T-helper 1 cell (primary cell): Measurements from ENCODE around the gene DYSF.
"Not testable (repeated sequence)": the region's sequence is repeated elsewhere in the genome, so short reads cannot be mapped to it uniquely, and the experiment has no call there.

ENCODE experiments used
- DNase-seq, 5 donors: peaks; one replicate each; pipeline ENCODE4 v3.0.0-alpha.2; 2012 to 2020

The DYSF gene

DNA sequence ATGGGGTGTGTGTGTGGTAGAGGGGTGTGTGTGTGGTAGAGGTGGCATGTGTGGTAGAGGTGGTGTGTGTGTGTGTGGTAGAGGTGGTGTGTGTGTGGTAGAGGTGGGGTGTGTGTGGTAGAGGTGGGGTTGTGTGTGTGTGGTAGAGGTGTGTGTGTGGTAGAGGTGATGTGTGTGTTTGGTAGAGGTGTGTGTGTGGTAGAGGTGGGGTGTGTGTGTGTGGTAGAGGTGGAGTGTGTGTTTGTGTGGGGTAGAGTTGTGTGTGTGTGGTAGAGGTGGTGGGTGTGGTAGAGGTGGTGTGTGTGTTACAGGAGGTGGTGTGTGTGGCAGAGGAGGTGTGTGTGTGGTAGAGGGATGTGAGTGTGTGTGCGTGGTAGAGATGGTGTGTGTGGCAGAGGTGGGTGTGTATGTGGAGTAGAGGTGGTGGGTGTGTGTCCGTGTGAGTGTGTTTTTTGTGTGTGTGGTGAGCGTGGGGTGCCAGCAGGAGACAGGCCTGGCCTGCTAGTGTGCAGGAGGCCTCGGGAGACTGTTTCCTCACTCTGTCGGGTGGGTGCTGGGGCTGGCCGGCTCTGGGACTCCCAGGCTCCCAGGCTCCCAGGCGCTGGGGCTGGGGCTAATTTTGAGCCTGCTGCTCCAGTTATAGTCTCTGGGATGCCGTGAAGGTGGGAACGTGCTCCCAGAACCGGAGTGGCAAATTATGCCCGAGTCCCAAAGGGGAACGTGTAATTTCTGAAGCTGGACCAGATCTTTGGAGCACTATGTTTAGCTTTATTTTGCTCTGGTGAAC is 165.2 kb downstream of the DYSF start:
- DNase-seq: no peak

DNA sequence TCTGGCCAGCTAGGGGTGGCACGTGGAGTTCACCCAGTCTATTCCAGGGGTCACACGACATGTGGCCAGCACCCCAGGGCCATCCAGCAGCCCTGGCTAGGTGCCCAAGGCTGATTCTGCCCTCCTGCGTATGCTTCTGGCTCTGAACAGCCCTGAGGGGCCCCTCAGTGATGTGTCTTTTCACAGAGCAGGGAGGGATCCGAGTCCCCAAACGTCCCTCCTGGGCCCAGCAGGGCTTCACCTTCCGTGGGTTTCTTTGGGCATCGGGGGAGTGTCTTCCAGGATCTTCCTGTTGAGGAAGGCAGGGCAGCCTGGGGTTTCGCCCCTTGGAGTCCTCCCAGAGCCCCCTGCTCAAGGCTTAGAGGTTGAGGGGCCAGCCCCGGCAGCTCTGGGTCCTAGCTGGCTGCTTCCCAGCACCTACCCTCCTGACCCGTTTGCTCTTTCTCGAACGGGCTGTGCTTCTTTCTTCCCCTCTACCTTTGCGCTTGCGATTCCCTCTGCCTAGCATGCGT is 165.9 kb downstream of the DYSF start:
- DNase-seq: no peak

DNA sequence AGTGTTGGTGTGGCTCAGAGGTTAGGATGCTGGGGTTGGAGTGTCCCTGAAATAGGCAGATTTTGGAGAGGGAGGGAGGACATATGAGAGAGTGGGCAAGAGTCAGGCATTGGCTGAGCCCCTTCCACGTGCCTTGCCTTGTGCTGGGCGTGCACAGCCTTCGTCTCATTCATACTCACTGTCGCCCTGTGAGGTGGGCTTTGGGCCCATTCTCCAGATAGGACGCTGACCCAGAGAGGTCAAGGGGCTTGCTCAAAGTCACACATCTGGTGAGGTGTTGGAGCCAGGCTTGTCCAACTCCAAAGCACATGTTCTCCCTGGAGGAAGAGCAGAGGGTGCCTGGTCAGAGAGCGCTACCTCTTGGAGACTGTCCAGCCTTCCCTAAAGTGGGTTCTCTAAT is 166.8 kb downstream of the DYSF start:
- DNase-seq: no peak

DNA sequence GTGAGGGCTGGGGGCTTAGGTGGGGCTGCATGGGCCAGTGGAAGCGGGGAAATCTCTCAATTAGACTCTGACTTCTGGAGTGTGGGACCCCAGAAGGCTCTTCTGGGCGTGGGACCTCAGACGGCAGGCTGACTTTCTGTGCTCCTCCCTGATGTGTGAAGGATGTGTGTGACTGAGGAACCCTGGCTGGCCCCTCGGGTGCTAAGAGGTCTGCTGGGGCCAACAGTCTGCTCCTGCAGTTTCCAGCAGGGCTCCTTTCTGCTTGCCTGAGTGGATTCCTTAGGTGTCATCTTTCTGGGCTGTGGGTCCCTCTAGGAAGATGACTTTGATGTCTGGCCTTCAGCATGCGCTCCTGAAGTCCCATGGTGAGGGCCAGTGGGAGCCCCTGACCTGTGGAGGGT is 167.5 kb downstream of the DYSF start:
- no peak for DNase-seq

DNA sequence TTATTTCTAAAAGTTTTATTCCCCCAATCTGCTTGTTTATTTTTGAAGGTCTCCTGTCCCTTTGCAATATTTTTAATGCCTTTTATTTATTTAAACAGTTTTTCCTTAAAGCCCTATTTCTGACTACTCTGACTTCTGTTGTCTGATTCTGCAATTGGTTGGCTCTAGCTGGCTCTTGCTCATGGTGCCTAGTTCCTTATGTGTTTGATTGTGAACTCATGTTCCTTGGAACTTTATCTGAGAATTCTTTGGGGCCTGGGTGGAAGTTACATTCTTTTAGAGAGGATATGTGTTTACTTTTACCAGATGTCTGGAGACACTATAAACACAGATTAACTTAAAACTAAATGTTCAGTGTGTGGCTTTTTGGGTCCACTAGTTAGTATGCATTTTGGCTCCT is 175.9 kb downstream of the DYSF start:
- no peak for DNase-seq

DNA sequence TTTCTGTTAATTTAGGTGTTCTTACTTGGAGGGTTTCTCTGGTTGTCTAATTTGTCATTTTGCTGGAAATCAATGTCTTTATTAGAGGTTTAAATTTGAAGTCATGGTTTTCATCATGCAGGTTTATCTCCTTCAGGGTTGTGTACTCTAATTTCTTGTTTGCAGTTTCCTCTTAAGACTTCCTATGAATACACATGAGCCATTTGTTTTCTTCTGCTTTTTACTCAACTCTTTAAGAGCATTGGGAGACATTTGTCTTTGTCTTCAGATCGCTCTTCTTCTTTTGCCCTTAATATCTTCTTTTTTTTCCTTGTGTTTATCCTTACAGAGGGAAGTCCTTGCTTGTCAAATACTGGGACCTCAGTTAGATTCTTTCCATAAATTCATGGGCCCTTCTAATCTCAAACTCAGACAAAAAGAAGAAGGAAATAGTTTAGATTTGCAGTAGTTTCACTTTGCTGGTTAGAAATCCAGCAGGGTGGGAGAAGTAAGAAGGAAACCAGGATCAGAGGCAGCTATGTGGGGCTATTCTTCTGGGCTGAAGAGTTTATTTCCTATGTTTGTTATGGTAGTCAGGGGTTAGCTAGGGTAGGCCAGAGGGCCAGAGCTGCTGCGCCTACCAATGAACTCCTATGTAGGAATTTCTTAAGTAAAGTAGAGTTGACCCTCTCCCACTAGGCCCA is 176.6 kb downstream of the DYSF start:
- no peak for DNase-seq

DNA sequence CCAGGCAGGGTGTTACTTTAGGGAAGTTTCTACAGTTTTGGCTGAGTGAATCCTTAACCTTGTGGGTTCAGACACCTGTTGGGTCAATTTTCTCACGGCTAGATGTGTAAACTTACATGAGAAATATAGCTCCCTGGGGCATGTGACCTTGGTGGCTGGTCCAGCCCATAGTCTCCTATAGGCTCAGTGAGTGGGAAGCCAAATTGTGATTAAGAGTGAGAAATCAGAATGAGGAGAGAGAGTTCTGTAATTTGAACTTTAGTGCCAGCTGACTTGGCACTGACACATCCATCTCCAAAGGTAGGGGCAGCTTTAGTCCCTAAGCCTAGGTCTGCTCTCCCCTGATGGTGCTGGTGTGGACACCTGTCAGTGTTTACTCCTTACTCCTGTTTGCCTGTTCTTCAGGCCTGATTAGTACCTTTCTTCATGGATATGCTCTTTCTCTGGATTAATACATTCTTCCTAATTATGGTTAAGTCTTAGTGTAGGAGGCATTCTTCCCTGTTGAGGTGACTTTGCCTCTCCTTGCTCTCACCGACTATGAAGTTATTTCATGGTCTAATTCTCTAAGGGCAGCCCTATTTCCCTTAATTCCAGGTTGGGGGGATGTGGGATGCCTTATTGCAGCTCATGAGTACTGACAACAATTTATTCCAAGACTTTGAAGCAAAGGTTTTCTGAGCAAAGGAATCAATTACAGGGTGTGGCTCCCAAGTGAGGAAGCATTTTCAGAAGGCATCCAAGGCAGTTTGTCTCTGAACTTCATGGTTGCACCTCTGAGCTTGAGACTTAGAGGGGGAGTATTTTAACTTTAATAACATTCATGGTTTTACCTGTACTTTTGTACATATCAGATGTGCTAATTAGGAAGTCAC is 177.3 kb downstream of the DYSF start:
- no peak for DNase-seq

DNA sequence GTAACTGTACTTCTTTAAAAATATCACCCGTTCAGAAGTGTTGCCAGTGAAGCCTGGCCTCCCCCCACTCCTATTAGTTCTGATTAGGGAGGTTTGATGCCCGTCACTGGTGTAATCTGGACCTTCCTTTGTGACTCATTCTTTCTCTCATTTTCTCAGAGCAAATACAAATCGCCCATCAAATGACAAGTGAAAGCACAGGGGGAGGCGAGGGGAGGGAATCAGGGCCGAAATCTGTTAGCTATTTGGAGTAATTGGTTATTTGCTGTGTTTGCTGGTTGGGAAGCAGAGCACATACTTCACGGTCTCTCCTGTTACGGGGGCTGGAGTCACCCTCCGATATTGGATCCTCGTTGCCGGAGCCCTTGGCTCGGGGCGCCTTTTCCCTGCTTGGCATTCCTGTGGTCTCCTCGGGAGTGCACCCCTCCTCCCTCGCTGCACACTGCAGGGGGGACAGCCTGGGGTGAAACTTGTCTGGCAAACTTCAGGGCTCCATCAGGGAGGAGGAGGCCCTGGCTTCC is 178.1 kb downstream of the DYSF start:
- DNase-seq: no peak

DNA sequence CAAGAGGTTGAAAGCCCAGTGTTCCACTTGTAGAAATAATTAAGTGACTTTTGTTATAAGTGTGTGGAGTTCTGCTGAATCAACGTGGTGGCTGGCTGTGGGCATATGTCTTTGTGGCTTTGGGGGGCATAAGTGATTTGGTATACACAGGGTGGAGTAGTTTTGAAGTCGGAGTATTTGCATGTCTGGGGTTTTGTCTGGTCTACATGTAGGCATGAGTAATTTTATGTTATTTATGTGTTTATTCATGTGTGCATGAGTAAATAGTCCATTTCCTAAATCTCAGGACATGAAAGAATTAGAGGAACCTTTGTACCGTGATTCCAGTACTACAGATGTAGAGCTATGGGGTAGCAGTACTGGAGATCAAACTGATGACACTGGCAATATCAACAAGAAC is 179.7 kb downstream of the DYSF start:
- DNase-seq: no peak

DNA sequence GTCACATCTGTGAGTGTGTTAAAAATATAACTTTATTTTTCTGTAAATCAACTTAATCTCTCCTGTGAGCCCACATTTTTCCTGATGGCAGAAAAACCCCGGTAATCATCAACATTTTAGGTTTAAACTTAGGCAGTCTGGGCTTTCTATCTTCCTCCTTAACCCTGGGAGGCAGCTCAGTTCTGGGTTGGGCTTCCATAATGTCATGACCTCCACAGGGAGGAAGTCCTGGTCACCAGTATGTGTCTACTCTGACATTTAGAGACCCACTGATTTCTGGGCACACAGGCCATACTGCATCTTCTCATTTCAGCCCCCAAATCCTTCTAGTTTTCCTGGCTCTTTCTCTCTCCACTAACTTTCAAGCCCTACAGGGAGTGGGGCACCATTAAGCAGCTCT is 181.2 kb downstream of the DYSF start:
- DNase-seq: no peak

DNA sequence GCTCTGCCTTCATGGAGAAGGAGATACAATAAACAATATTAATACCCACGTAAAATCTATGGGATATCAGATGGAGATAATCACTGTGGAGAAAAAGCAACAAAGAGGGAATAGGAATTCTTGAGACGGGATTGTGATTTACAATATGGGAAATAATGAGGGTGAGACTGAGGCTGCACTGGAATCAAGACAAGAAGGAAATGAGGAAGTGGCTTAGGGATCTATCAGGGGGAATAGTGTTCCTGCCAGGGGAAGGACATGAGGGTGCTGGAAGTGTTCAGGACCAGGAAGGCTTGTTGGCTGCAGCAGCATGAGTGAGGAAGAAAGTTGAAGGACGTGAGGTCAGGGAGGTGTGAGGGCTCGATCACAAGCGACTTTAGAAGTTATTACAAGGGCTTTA is 182.4 kb downstream of the DYSF start:
- no peak for DNase-seq

DNA sequence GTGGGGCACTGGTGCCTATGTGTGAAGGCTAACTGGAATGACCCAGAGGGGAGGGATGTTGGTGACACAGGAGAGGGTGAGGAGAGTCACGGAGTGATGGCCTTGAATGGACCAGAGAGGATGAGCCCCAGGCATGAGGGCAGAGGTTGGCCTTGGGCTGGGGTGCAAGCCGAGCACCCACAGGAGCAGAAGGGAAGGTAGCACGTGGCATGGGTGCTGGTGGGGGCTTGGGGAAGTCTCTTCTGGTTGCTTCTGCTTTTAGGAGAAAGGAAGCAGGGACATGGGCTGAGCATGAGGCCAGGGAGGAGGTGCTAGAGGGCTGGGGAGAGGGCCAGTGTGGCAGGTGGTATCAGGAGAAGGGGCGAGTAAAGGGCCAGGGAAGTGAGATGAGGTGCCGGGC is 183.8 kb downstream of the DYSF start:
- no peak for DNase-seq

DNA sequence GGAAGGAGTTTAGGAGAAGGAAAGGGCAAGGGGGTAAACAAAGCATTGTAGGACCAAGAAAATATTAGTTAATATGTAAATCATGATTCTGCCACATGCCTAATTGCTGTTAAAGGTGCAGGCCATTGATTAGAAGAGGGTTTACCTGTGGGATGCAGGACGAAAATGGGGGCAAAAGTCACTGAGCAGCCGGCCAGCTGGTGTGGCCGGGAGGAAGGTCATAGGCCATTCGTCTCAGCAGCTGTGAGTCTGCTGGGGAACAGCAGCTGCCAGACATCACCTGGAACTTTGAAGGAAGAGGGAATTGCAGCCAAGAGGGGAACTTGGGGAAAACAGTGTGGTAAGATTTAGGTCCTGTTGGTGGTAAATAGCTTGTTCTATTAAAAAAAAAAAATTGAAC is 184.4 kb downstream of the DYSF start:
- no peak for DNase-seq

DNA sequence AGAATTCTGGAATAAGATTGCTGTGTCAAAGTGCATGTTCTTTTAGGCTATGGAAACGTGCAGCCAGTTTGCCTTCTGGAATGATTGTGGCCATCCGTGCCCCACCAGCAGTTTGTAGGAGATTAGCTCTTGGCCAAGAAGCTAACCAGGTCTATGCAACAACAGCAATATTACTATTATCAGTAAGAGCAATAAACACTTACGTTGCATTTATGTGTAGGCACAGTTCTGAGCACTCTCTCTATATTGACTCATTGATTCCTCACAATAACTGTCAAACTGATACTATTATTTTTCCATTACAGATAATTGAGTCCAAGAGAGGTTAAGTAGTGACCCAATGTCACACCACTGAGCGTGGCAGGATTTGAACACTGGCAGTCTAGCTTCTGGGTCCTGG is 186.4 kb downstream of the DYSF start:
- DNase-seq: no peak

DNA sequence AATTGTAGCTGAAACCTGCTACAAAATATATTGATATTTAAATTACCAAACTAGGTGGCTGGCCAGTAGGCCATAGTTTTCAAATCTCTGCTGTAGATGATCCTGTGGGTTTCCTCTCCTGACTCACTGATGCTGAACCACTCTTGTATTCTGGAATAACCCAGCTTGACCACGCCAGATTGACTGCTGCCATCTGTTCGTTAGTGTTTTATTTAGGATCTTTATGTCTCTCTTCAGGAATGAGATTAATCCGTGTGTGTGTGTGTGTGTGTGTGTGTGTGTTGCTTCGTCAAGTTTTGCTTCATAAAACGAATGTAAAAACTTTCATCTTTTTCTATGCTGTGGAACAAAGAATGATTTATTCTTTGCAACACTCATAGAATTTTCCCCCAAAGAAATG is 187.1 kb downstream of the DYSF start:
- no peak for DNase-seq

DNA sequence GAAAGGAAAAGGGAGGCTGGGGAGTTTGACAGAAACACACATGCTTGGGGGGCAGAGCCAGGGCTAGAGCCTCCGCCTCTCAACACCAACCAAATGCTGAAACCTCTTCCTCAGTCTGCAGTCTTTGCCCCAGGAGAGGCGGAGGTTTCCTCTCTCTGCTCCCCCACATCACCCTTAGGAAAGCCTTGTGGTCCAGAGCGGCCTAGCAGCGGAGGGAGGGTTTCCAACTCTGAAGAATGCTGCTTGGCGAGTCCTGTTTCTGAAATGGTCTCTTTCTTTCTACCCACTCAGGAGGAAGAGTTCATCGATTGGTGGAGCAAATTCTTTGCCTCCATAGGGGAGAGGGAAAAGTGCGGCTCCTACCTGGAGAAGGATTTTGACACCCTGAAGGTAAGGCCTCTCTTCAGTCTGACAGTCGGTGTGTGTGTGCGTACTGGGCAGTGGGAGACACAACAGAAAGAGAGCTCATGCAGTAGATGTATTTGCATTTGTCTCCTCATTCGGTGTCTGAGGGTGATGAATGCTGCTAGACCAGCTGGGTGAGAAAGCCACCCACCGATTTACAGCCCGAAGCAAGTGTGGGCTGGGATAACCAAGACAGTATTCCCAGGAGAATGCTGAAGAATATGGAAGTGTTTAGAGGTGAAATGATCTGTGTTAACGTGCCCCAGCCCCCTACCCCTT is 190.5 kb downstream of the DYSF start:
- no peak for DNase-seq

DNA sequence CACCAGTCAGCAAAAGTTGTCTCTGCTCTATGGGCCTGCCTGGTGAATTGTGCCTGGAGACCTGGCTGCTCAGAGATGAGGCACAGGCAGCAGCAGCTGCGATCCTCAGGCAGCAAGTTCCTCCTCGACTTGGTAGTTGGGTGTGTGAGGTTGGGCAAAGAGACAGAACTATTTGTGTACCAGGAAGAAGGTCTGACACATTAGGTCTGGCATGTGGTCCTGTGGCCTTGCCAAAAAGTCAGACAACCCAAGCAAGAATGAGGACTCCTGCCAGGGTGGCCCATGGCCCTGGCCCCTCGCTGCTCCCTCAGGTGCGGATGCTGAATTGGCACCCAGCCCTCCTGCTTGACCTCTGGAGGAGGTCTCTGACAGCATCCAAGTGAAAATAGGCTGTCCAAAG is 192.7 kb downstream of the DYSF start:
- no peak for DNase-seq

DNA sequence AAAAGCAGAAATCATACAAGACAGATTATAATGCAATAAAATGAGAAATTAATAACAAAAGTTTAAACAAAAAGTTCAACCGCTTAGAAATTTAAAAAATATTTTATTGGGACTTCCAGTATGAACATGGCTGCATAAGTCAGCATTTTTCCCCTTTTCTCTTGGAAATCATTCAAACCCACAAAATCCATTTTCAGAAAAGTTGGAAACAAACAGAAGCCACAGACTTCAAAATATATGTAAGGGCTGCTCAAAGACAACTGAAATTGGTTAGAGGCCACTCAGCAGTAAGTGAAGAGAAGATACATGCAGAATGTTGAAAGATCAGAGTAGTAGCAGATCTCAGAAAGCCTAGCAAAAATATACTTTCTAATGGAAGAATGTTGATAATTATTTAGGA is 194.0 kb downstream of the DYSF start:
- no peak for DNase-seq

DNA sequence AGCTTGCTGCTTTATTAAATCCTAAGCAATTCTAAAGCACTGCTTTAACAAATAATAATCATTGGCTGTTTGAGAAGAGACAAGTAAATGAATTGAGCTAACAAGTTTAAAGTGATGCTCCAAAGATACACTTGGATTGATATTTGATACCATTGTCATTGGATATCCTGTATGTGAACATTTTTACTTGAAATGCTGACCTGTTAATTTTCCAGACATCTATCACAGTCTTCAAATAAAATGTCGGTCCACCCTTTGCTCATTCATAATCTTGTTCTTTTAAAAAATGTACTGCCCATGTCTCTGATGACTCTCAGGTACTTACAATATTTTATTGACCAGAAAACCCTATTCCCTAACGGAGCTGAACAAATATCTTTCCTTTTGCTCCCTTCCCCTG is 202.1 kb downstream of the DYSF start:
- DNase-seq: no peak

DNA sequence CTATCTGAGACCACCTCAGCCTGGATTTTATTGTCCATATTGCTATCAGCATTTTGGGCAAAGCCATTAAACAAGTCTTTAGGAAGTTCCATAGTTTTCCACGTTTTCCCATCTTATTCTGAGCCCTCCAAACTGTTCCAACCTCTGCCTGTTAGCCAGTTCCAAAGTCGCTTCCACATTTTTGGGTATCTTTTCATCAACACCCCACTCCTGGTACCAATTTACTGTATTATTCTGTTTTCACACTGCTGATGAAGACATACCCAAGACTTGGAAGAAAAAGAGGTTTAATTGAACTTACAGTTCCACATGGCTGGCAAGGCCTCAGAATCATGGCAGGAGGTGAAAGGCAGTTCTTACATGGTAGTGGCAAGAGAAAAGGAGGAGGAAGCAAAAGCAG is 204.9 kb downstream of the DYSF start:
- DNase-seq: not testable (repeated sequence)

DNA sequence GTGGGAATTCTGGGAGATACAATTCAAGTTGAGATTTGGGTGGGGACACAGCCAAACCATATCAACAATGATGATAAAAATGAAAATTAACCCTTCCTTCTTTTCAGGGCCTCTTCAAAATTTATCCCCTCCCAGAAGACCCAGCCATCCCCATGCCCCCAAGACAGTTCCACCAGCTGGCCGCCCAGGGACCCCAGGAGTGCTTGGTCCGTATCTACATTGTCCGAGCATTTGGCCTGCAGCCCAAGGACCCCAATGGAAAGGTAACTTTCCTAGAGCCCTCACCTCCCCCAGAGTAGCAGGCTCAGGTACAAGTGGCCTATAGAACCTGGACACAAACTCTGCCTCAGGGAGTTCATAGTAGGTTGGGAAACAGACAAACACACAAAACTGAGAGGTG is 205.4 kb downstream of the DYSF start:
- no peak for DNase-seq

DNA sequence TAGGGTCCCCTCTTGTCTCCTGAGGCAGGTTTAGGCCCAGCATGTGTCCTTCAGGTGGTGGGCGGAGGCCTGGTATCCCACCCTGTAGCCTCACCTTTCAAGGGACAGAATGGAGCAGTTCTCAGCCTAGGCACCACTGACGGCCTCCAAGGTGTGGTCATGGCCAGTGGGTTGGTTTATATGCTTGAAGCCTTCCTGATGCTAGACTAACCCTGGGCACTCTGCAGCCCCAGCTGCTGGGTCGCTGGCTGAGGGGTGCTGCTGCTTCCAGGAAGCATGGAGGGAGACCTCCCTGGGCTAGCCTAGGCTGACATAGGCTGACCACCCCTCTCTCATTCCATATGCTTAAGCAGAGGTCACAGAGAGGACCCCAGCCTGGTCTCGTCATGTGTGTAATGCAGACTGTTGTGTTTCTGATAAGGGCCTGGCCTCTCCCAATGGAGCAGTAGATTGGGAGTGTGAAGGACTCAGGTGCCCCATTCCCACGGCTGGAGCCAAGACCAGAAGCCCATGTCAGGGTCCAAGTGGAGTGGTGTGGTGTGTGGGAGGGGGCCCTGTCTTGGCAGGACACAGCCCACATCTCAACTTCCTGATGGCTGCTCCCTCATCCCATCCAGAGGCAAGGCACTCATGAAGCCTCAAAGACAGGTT is 206.6 kb downstream of the DYSF start:
- DNase-seq: no peak
